Upper lobe of left lung (tissue), 6 donors: Measurements from ENCODE around the gene MEGF8. TPM values are rescaled to one million over a fixed set of nuclear protein-coding genes. Genes with fewer than 3 reads are reported as not detected.

Experiments used
- ATAC-seq, 2 donors: fragments of 200-7000 bp; cut with Tn5 transposase; one replicate each; pipeline ENCODE4 v1.9.1; 2022; ENCODE audit warnings: mild to moderate bottlenecking in 2 of 2, moderate library complexity in 2 of 2; ENCODE audit not compliant: low FRiP score in 2 of 2
- DNase-seq, 2 donors: peaks; one replicate each; pipeline ENCODE4 v3.0.0-alpha.2; 2019 to 2020
- H3K27ac ChIP-seq, 4 donors: fragments of 200-600 bp; sonication (generic); one replicate each; pipeline ENCODE4 v1.5.1; 2016 to 2019
- H3K27me3 ChIP-seq, 4 donors: fragments of 200-600 bp; sonication (generic); one replicate each; pipeline ENCODE4 v1.5.1; 2017 to 2019
- H3K36me3 ChIP-seq, 4 donors: fragments of 200-600 bp; sonication (generic); one replicate each; pipeline ENCODE4 v1.5.1; 2016 to 2019
- H3K4me1 ChIP-seq, 4 donors: fragments of 200-600 bp; sonication (generic); one replicate each; pipeline ENCODE4 v1.5.1; 2018 to 2019
- H3K4me3 ChIP-seq, 4 donors: fragments of 200-600 bp; sonication (generic); one replicate each; pipeline ENCODE4 v1.5.1; 2017 to 2019; ENCODE audit warnings: mild to moderate bottlenecking in 2 of 4, moderate library complexity in 1 of 4
- H3K9me3 ChIP-seq, 4 donors: fragments of 200-600 bp; sonication (generic); one replicate each; pipeline ENCODE4 v1.5.1; 2018 to 2019
- EP300 ChIP-seq, 4 donors: sonication (generic); formaldehyde crosslinking; IDR thresholded peaks; one replicate each; pipeline ENCODE4 v1.5.1; 2017; ENCODE audit warnings: antibody characterized with exemption in 4 of 4, control low read depth in 2 of 4
- POLR2A ChIP-seq, 4 donors: fragments of 450-650 bp; IDR thresholded peaks; one replicate each; pipeline ENCODE4 v1.5.1; 2016 to 2017; ENCODE audit warnings: antibody characterized with exemption in 4 of 4, mild to moderate bottlenecking in 2 of 4
- POLR2AphosphoS5 ChIP-seq, 2 donors: sonication (generic); formaldehyde crosslinking; IDR thresholded peaks; one replicate each; pipeline ENCODE4 v1.5.1; 2017; ENCODE audit warnings: antibody characterized with exemption in 2 of 2
- WGBS, 2 donors: methylation state at CpG; one replicate each; pipeline ENCODE4 v1.1.5; 2017 to 2018; 5-methylcytosine and 5-hydroxymethylcytosine counted together
- total RNA-seq, 6 donors: library from RNA; depleted of rRNA in 4 of 6; stranded (reverse); fragments of >200 nt in 4 of 6; gene quantifications; one replicate each; pipeline versions ENCODE4 v1.1.0 to v1.2.1, GENCODE V29; 2016 to 2021
- TF ChIP-seq, protein P1 (sequence below), 6 experiments: fragments of 450-650 bp in 4 of 6; fragments of 200-600 bp in 2 of 6; sonication (generic) in 2 of 6; IDR thresholded peaks; one replicate each; pipeline ENCODE4 v1.5.1; 2016 to 2019; ENCODE audit warnings: antibody characterized with exemption in 6 of 6
- donor health status: DM: no; HTN: no; CAD: no; lungs with moderate emphysema.
- donor health status: DM: no; HTN: yes; CAD: no; lungs with severe emphysema.

MEGF8 gene
- total RNA-seq, 6 donors from 2014 or later = 13.7 to 30.7 (median 17.8) TPM

GRCh38 chr19:42333018-42333417, 7.6 kb downstream of the MEGF8 start:
- H3K4me3 ChIP-seq = no peak overlapping the region
- peaks cover 0 to 29% (median 12%) of the 10 kb centered on the region in 4 donors for H3K36me3 ChIP-seq
- H3K9me3 ChIP-seq = no peaks in the 10 kb centered on the region
- peaks cover 0 to 3% (median 0%) of the 10 kb centered on the region in 4 donors for H3K4me1 ChIP-seq
- no peak overlapping the region for H3K27ac ChIP-seq
- no peak for ATAC-seq
- 94 to 100% methylated on average over 2 to 3 of the region's 3 CpGs for WGBS, 2 donors
- TF ChIP-seq, protein P1, sequence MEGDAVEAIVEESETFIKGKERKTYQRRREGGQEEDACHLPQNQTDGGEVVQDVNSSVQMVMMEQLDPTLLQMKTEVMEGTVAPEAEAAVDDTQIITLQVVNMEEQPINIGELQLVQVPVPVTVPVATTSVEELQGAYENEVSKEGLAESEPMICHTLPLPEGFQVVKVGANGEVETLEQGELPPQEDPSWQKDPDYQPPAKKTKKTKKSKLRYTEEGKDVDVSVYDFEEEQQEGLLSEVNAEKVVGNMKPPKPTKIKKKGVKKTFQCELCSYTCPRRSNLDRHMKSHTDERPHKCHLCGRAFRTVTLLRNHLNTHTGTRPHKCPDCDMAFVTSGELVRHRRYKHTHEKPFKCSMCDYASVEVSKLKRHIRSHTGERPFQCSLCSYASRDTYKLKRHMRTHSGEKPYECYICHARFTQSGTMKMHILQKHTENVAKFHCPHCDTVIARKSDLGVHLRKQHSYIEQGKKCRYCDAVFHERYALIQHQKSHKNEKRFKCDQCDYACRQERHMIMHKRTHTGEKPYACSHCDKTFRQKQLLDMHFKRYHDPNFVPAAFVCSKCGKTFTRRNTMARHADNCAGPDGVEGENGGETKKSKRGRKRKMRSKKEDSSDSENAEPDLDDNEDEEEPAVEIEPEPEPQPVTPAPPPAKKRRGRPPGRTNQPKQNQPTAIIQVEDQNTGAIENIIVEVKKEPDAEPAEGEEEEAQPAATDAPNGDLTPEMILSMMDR (IDR thresholded peaks at IDR 0.05) = no peak
- TF ChIP-seq POLR2AphosphoS5 (IDR thresholded peaks at IDR 0.05) = no peak
- TF ChIP-seq EP300 (IDR thresholded peaks at IDR 0.05) = no peak
- no peak for TF ChIP-seq POLR2A (IDR thresholded peaks at IDR 0.05)
- DNase-seq = no peak
- no peaks in the 10 kb centered on the region for H3K27me3 ChIP-seq

GRCh38 chr19:42333975-42334696, 8.7 kb downstream of the MEGF8 start:
- Histone ChIP-seq H3K27me3 (no peaks in the 10 kb centered on the region), H3K4me1 (no peaks in the 10 kb centered on the region), H3K9me3 (no peaks in the 10 kb centered on the region), H3K4me3 (no peak overlapping the region), H3K36me3 (peaks cover 0 to 29% (median 12%) of the 10 kb centered on the region in 4 donors), H3K27ac (no peak overlapping the region)
- ATAC-seq (no peak), DNase-seq (no peak)
- 85 to 93% methylated on average over 17 to 20 of the region's 21 CpGs for WGBS, 2 donors
- TF ChIP-seq EP300 (IDR thresholded peaks at IDR 0.05) (no peak), POLR2A (IDR thresholded peaks at IDR 0.05) (no peak), POLR2AphosphoS5 (IDR thresholded peaks at IDR 0.05) (no peak)
- TF ChIP-seq, protein P1 (IDR thresholded peaks at IDR 0.05) = no peak

DNA sequence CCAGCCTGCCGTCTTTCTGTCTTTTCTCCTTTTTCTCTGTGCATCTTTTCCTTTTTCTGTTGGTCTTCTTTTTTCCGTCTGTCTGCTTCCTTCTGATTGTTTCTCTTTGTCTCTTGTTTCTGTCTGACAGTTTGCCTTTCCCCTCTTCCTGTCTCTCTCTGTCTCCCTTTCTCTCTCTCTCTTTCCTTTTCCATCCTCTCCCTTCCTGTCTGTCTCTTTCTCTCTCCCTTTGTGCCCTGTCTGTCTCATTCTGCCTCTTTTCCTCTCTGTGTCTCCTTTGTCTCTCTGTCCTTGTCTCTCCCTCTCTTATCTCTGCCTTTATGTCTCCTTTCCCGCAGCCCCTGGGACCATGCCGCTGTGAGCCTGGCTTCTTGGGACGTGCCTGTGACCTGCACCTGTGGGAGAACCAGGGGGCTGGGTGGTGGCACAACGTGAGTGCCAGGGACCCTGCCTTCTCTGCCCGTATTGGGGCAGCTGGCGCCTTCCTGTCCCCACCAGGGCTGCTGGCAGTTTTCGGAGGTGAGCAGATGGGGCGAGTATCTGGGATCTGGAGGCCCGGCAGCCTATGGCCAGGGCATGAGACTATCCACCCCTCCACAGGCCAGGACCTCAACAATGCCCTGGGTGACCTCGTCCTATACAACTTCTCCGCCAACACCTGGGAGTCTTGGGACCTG, 9.4 kb downstream of the MEGF8 start:
- TF ChIP-seq POLR2AphosphoS5 (IDR thresholded peaks at IDR 0.05) (no peak), EP300 (IDR thresholded peaks at IDR 0.05) (no peak), POLR2A (IDR thresholded peaks at IDR 0.05) (no peak)
- TF ChIP-seq, protein P1 (IDR thresholded peaks at IDR 0.05) = no peak
- H3K36me3 ChIP-seq = peaks cover 0 to 34% (median 12%) of the 10 kb centered on the region in 4 donors
- ATAC-seq = no peak

GRCh38 chr19:42335374-42335936, 10.0 kb downstream of the MEGF8 start:
- no peaks in the 10 kb centered on the region for H3K27me3 ChIP-seq
- no peaks in the 10 kb centered on the region for H3K4me1 ChIP-seq
- WGBS, 2 donors = 86 to 87% methylated on average over 7 of the region's 7 CpGs
- peaks cover 0 to 34% (median 12%) of the 10 kb centered on the region in 4 donors for H3K36me3 ChIP-seq
- TF ChIP-seq, protein P1 (IDR thresholded peaks at IDR 0.05) = no peak
- TF ChIP-seq POLR2AphosphoS5 (IDR thresholded peaks at IDR 0.05) = no peak
- no peak for TF ChIP-seq POLR2A (IDR thresholded peaks at IDR 0.05)
- TF ChIP-seq EP300 (IDR thresholded peaks at IDR 0.05) = no peak
- no peak overlapping the region for H3K27ac ChIP-seq
- no peaks in the 10 kb centered on the region for H3K9me3 ChIP-seq
- DNase-seq (no peak), ATAC-seq (no peak)
- H3K4me3 ChIP-seq = no peak overlapping the region

More for the DNA sequence above, 9.4 kb downstream of the MEGF8 start:
- H3K4me3 ChIP-seq = no peak overlapping the region
- no peaks in the 10 kb centered on the region for H3K27me3 ChIP-seq
- no peaks in the 10 kb centered on the region for H3K9me3 ChIP-seq
- H3K27ac ChIP-seq = no peak overlapping the region
- H3K4me1 ChIP-seq = no peaks in the 10 kb centered on the region
- 84 to 92% methylated on average over 11 to 12 of the region's 13 CpGs for WGBS, 2 donors
- DNase-seq = no peak
